K562 (cell line): Measurements from ENCODE around the gene ECI1. TPM values are rescaled to one million over a fixed set of nuclear protein-coding genes. Genes with fewer than 3 reads are reported as not detected.

ENCODE experiments used
- CHD2 ChIP-seq: IDR thresholded peaks from 2 replicates; pipeline ENCODE4 v1.6.1; 2011; ENCODE audit warnings: low read depth, low read length
- DDX20 ChIP-seq: fragments of 450-650 bp; IDR thresholded peaks from 2 replicates; pipeline ENCODE4 v1.6.1; 2016; ENCODE audit warnings: missing genetic modification characterization, low read depth, mild to moderate bottlenecking, missing compliant biosample characterization, moderate library complexity
- HLTF ChIP-seq: fragments of 450-650 bp; IDR thresholded peaks from 2 replicates; pipeline ENCODE4 v1.6.1; 2016
- HMGXB4 ChIP-seq: sonication (generic); formaldehyde crosslinking; IDR thresholded peaks from 2 replicates; pipeline ENCODE4 v1.8.1; 2023; ENCODE audit warnings: mild to moderate bottlenecking, missing genetic modification reagents
- KDM5B ChIP-seq: fragments of 200-600 bp; sonication (generic); IDR thresholded peaks from 2 replicates; pipeline ENCODE4 v1.6.1; 2012; ENCODE audit warnings: low read depth, mild to moderate bottlenecking, moderate library complexity, low read length, control low read depth, inconsistent platforms; ENCODE audit not compliant: insufficient replicate concordance
- NRF1 ChIP-seq, 2 experiments: fragments of 450-650 bp; IDR thresholded peaks in 1 of 2; conservative IDR thresholded peaks in 1 of 2; 2 replicates each; pipeline ENCODE4 v1.6.1; 2014; ENCODE audit warnings: mild to moderate bottlenecking in 2 of 2
- RAD21 ChIP-seq, 2 experiments: fragments of 250-450 bp in 1 of 2; fragments of 450-650 bp in 1 of 2; sonication (Bioruptor Pico) in 1 of 2; formaldehyde crosslinking in 1 of 2; IDR thresholded peaks in 1 of 2; conservative IDR thresholded peaks in 1 of 2; 2 replicates each; pipeline versions ENCODE4 v1.4.0 to v1.8.0; 2020 to 2022; ENCODE audit warnings: mild to moderate bottlenecking in 2 of 2, moderate library complexity in 1 of 2
- RCOR1 ChIP-seq, 2 experiments: IDR thresholded peaks; 2 replicates each; pipeline ENCODE4 v1.6.1; 2012; ENCODE audit warnings: low read depth in 2 of 2, low read length in 2 of 2, borderline replicate concordance in 1 of 2, improper control_type of control experiment in 1 of 2
- SMARCA5 ChIP-seq: fragments of 450-650 bp; IDR thresholded peaks from 2 replicates; pipeline ENCODE4 v1.6.1; 2016
- ZBTB1 ChIP-seq: sonication (generic); formaldehyde crosslinking; IDR thresholded peaks from 2 replicates; pipeline ENCODE4 v1.8.1; 2023; ENCODE audit warnings: missing genetic modification reagents, low read depth, mild to moderate bottlenecking, borderline replicate concordance
- ZNF274 ChIP-seq: IDR thresholded peaks from 2 replicates; pipeline ENCODE4 v1.6.1; 2011; ENCODE audit warnings: low read depth, mild to moderate bottlenecking, low read length, moderate library complexity, borderline replicate concordance
- ZNF766 ChIP-seq: fragments of 200-800 bp; sonication (Bioruptor generic); conservative IDR thresholded peaks from 2 replicates; pipeline ENCODE4 v1.6.1; 2016; ENCODE audit warnings: missing genetic modification characterization, missing compliant biosample characterization
- polyA plus RNA-seq, 8 experiments: library from polyadenylated mRNA; depleted of rRNA in 4 of 8; stranded (reverse) in 5 of 8; unstranded in 3 of 8; fragments of >200 nt; fragmentation: Nextera tagmentation in 2 of 8; fragmentation: Illumina TruSeq in 1 of 8; extraction: Ambion mirVana in 2 of 8; extraction: Trizol in 1 of 8; gene quantifications; 2 replicates each; pipeline versions ENCODE4 v1.2.1 to v1.2.3, GENCODE V29; 2011 to 2014; ENCODE audit warnings: inconsistent platforms in 1 of 8, missing spikeins in 1 of 8
- total RNA-seq, 7 experiments: library from RNA; depleted of rRNA in 6 of 7; stranded (reverse); fragments of >200 nt in 6 of 7; fragmentation: Illumina TruSeq in 2 of 7; extraction: Trizol in 2 of 7; gene quantifications; 2 replicates each; pipeline versions ENCODE4 v1.2.1 to v1.2.3, GENCODE V29; 2011 to 2021; ENCODE audit warnings: low replicate concordance in 1 of 7
- TF ChIP-seq, protein P1 (sequence below): fragments of 200-800 bp; sonication (Bioruptor generic); IDR thresholded peaks from 2 replicates; pipeline ENCODE4 v1.6.1; 2017; ENCODE audit warnings: missing genetic modification characterization, missing compliant biosample characterization
- TF ChIP-seq, protein P2 (sequence below): IDR thresholded peaks from 2 replicates; pipeline ENCODE4 v1.6.1; 2011; ENCODE audit not compliant: insufficient read length; ENCODE audit errors: extremely low read depth
- TF ChIP-seq, protein P3 (sequence below): sonication (generic); formaldehyde crosslinking; IDR thresholded peaks from 2 replicates; pipeline ENCODE4 v1.8.0; 2023; ENCODE audit warnings: mild to moderate bottlenecking, missing genetic modification reagents

The ECI1 gene
- total and polyA plus RNA-seq, 9 of the 15 experiments (the other 6 are each of a cell fraction or from before 2014, with no cell fraction given): 4.7 to 189 (median 54.0) TPM

GRCh38 chr16:2223942-2224486 lies 27.4 kb downstream of the ECI1 start (continued):
- TF ChIP-seq, protein P1, sequence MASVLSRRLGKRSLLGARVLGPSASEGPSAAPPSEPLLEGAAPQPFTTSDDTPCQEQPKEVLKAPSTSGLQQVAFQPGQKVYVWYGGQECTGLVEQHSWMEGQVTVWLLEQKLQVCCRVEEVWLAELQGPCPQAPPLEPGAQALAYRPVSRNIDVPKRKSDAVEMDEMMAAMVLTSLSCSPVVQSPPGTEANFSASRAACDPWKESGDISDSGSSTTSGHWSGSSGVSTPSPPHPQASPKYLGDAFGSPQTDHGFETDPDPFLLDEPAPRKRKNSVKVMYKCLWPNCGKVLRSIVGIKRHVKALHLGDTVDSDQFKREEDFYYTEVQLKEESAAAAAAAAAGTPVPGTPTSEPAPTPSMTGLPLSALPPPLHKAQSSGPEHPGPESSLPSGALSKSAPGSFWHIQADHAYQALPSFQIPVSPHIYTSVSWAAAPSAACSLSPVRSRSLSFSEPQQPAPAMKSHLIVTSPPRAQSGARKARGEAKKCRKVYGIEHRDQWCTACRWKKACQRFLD (CRISPR knock-in tag): 0 out of 2 replicates have a peak, but pooled peaks have one; percentile 45
- no peak for TF ChIP-seq NRF1 (conservative IDR thresholded peaks at IDR 0.05 in 1 of 2, IDR thresholded peaks at IDR 0.05 in 1 of 2)
- TF ChIP-seq HLTF: no peak
- TF ChIP-seq ZNF766: no peak
- TF ChIP-seq SMARCA5: peak; percentile 73; the same call in 1 of the 2 replicates
- TF ChIP-seq, protein P2, sequence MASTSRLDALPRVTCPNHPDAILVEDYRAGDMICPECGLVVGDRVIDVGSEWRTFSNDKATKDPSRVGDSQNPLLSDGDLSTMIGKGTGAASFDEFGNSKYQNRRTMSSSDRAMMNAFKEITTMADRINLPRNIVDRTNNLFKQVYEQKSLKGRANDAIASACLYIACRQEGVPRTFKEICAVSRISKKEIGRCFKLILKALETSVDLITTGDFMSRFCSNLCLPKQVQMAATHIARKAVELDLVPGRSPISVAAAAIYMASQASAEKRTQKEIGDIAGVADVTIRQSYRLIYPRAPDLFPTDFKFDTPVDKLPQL: no peak
- TF ChIP-seq CHD2: no peak
- no peak for TF ChIP-seq KDM5B
- peak in 1 of 2 experiments; percentile 26; a peak in 1 of 4 replicates for TF ChIP-seq RCOR1 (IDR thresholded peaks at IDR 0.05; ENCODE audit: borderline replicate concordance in 1 of 2, low read depth in 2 of 2, low read length in 2 of 2)
- TF ChIP-seq ZNF274: 0 out of 2 replicates have a peak, but pooled peaks have one; percentile 20
- TF ChIP-seq, protein P3, sequence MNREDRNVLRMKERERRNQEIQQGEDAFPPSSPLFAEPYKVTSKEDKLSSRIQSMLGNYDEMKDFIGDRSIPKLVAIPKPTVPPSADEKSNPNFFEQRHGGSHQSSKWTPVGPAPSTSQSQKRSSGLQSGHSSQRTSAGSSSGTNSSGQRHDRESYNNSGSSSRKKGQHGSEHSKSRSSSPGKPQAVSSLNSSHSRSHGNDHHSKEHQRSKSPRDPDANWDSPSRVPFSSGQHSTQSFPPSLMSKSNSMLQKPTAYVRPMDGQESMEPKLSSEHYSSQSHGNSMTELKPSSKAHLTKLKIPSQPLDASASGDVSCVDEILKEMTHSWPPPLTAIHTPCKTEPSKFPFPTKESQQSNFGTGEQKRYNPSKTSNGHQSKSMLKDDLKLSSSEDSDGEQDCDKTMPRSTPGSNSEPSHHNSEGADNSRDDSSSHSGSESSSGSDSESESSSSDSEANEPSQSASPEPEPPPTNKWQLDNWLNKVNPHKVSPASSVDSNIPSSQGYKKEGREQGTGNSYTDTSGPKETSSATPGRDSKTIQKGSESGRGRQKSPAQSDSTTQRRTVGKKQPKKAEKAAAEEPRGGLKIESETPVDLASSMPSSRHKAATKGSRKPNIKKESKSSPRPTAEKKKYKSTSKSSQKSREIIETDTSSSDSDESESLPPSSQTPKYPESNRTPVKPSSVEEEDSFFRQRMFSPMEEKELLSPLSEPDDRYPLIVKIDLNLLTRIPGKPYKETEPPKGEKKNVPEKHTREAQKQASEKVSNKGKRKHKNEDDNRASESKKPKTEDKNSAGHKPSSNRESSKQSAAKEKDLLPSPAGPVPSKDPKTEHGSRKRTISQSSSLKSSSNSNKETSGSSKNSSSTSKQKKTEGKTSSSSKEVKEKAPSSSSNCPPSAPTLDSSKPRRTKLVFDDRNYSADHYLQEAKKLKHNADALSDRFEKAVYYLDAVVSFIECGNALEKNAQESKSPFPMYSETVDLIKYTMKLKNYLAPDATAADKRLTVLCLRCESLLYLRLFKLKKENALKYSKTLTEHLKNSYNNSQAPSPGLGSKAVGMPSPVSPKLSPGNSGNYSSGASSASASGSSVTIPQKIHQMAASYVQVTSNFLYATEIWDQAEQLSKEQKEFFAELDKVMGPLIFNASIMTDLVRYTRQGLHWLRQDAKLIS (CRISPR knock-in tag): 0 out of 2 replicates have a peak, but pooled peaks have one; percentile 11
- peak; percentile 27; the same call in 1 of the 2 replicates for TF ChIP-seq ZBTB1 (CRISPR knock-in tag)
- peak; percentile 4; the same call in 1 of the 2 replicates for TF ChIP-seq HMGXB4 (CRISPR knock-in tag)
- peak; percentile 25 to 46; a peak in 2 of 4 replicates for TF ChIP-seq RAD21 (CRISPR knock-in tag; conservative IDR thresholded peaks at IDR 0.05 in 1 of 2, IDR thresholded peaks at IDR 0.05 in 1 of 2)
- TF ChIP-seq DDX20 (tag): no peak
